HTR-8/SVneo (cell line): ENCODE results near the gene ZNF570.

Source experiments
- DNase-seq: peaks from one replicate; pipeline ENCODE4 v3.0.0; 2011; ENCODE audit warnings: low spot score, mixed read lengths; ENCODE audit not compliant: insufficient read length
- FAIRE-seq: peaks from 2 replicates; lab custom pipeline; 2011; peaks lifted over from hg19 to GRCh38; lab: Jason Lieb, UNC

Gene ZNF570

DNA sequence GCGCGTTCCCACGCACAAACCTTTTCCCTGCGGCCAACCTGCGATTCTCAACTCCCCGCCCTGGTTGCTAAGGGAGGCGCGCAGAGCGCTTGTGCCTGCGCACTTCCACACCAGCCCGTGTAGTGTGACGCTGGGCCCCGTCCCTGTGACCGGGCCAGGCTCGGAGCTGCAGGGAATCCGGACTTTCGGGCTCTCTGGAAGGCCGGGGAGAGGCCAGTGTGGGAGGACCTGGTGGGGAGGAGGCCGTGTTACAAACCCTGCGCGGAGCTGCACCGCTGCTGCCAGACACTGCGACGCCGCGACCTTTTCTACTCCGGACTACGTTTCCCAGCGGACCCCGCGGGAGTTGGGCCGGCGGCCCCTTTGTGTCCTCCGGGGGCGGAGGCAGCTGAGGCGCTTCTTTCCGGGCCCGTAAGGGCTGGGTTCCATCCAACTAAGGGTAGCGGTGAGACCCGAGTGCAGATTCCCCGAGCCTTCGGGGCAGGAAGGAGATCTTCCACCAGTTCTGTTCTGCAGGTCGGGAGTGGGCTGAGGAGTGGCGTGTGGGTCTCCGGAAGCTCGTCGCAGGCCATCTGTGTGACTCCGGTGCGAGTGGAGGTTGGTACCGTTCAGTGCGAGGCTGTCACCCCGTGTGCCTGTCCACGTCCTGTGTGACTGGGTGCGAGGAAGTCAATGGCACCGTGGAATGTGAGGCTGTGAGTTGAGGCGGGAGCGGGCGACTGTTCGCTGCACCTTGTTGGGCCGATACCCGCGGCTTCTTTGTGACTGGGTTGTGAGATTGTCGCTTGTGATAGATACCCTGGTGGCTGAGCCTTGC lies at the start of gene ZNF570:
ZNF570 (plus strand) TSS at position 396 of the 817 bp plus-strand sequence. CDS start 999 bp downstream, outside the sequence.
- FAIRE-seq: peak; percentile 48
- peak; percentile 52 for DNase-seq

- FAIRE-seq: no peak
- DNase-seq: no peak
These were observed 16.5 kb upstream of the ZNF570 start for GRCh38 chr19:37452500-37453245.

GRCh38 chr19:37466277-37466797 lies 2.8 kb upstream of the ZNF570 start:
- no peak for FAIRE-seq
- no peak for DNase-seq

GRCh38 chr19:37466798-37467607 lies 2.2 kb upstream of the ZNF570 start, which contains the start of gene ZNF569:
ZNF569 (minus strand) TSS chr19:37467444; CDS start chr19:37444921, 22,523 bp downstream.
- DNase-seq (peak; percentile 85), FAIRE-seq (peak; percentile 94)

- FAIRE-seq: no peak
These were observed 1.5 kb upstream of the ZNF570 start for GRCh38 chr19:37467608-37468090.

GRCh38 chr19:37470216-37470615 lies 1.1 kb downstream of the ZNF570 start:
- FAIRE-seq (no peak), DNase-seq (no peak)

More at GRCh38 chr19:37467608-37468090, 1.5 kb upstream of the ZNF570 start:
- no peak for DNase-seq

GRCh38 chr19:37472165-37472564 lies 3.0 kb downstream of the ZNF570 start:
- DNase-seq: no peak
- FAIRE-seq: no peak

DNA sequence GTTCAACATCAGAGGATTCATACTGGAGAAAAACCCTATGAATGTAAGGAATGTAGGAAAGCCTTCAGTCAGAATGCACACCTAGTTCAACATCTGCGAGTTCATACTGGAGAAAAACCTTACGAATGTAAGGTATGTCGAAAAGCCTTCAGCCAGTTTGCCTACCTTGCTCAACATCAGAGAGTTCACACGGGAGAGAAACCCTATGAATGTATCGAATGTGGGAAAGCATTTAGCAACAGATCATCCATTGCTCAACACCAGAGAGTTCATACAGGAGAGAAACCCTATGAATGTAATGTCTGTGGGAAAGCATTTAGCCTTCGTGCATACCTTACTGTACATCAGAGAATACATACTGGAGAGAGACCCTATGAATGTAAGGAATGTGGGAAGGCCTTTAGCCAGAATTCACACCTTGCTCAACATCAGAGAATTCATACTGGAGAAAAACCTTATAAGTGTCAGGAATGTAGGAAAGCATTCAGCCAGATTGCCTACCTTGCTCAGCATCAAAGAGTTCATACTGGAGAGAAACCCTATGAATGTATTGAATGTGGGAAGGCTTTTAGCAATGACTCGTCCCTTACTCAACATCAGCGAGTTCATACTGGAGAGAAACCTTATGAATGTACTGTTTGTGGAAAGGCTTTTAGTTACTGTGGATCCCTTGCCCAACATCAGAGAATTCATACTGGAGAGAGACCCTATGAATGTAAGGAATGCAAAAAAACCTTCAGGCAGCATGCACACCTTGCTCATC lies 15.4 kb downstream of the ZNF570 start:
- no peak for FAIRE-seq
- DNase-seq: no peak

- FAIRE-seq (no peak), DNase-seq (no peak)
These were observed 23.1 kb downstream of the ZNF570 start for GRCh38 chr19:37492213-37492612.

GRCh38 chr19:37505958-37506386 lies 36.8 kb downstream of the ZNF570 start:
- peak; percentile 83 for FAIRE-seq

GRCh38 chr19:37506387-37507166 lies 37.4 kb downstream of the ZNF570 start, which contains the start of gene ZNF793:
ZNF793 (plus strand) TSS chr19:37506939; CDS start chr19:37523440, 16,501 bp downstream.
- peak; percentile 42 for DNase-seq
- peak; percentile 64 for FAIRE-seq

More at GRCh38 chr19:37505958-37506386, 36.8 kb downstream of the ZNF570 start:
- no peak for DNase-seq

DNA sequence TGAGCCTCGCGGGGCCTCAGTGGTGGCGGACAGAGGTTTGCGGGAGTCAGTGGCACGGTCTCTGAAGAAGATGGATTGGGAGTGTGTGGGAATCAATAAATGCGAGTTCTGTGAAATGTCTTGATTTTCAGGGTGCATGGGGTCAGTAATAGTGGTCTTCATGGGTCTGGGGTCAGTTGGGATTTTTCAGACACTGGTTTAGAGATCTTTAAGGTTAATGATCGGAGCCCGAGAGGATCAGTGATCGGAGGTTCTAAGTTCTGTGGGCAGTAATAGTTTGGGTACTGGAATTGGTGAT lies 38.0 kb downstream of the ZNF570 start:
- FAIRE-seq: no peak
- no peak for DNase-seq

DNA sequence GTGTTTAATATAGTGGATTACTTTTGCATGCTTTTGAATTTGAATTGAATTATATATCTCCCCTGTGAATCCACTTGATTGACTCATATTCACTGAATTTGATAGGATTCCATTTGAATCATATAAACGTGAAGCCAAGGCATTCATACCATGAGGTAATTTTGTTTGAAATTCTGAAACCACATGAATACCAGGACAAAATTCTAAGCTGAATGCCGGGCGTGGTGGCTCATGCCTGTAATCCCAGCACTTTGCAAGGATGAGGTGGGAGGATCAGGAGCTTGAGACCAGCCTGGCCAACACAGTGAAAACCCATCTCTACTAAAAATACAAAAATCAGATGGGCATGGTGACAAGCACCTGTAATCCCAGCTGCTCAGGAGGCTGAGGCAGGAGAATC lies 42.0 kb downstream of the ZNF570 start:
- FAIRE-seq (no peak), DNase-seq (no peak)

GRCh38 chr19:37511821-37512220 lies 42.7 kb downstream of the ZNF570 start:
- no peak for FAIRE-seq
- DNase-seq: no peak

DNA sequence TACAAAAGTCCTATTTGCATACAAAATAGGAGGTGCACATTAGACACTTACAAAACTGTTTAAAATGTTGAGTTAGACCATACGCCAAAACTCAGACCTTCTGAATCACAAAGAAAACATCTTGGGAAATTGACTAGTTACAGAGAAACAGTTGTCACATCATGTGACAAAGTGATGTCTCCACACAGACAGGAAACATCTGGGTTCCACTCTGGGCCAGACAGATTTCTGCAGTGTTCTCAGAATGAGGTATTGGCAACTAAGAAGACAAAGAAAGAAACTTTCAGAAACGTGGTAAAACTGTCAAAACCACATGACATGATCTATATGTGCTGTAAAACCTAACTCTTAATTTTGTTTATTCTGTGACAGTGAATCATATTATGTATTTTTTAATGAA lies 44.2 kb downstream of the ZNF570 start:
- FAIRE-seq (no peak), DNase-seq (no peak)

- FAIRE-seq (peak; percentile 55), DNase-seq (peak; percentile 59)
These were observed 50.7 kb downstream of the ZNF570 start for GRCh38 chr19:37519890-37520289.

DNA sequence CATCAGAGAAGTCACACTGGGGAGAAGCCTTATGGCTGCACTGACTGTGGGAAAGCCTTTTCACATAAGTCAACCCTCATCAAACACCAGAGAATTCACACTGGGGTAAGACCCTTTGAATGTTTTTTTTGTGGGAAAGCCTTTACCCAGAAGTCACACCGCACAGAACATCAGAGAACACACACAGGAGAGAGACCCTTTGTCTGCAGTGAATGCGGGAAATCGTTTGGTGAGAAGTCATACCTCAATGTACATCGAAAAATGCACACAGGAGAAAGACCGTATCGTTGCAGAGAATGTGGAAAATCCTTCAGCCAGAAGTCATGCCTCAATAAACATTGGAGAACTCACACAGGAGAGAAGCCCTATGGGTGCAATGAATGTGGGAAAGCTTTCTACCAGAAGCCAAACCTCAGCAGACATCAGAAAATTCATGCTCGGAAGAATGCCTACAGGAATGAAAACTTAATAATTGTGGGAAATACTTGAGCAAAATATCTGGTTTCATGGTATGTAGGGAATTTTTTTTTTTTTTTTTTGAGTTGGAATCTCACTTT lies 68.3 kb downstream of the ZNF570 start:
- FAIRE-seq (no peak), DNase-seq (no peak)
